G401 (cell line): Measurements from ENCODE around the gene C1orf105. TPM values are rescaled to one million over a fixed set of nuclear protein-coding genes. Genes with fewer than 3 reads are reported as not detected.
"Not testable (repeated sequence)": the region's sequence is repeated elsewhere in the genome, so short reads cannot be mapped to it uniquely, and the experiment has no call there.

ENCODE experiments used
- DNase-seq: peaks from one replicate; pipeline ENCODE4 v3.0.0-alpha.2; 2015; ENCODE audit warnings: low spot score
- in situ Hi-C: cut with HindIII; loops from 2 replicates; pipeline ENCODE4 v1.10.0; 2016; ENCODE audit warnings: low sequenced_read_pairs, mixed read lengths
- total RNA-seq: library from RNA; depleted of rRNA; stranded (reverse); fragments of >200 nt; shearing (Covaris generic); gene quantifications from 2 replicates; pipeline ENCODE4 v1.2.3, GENCODE V29; 2014

C1orf105 gene
- total RNA-seq, 1 experiment from 2014 or later: not detected

DNA sequence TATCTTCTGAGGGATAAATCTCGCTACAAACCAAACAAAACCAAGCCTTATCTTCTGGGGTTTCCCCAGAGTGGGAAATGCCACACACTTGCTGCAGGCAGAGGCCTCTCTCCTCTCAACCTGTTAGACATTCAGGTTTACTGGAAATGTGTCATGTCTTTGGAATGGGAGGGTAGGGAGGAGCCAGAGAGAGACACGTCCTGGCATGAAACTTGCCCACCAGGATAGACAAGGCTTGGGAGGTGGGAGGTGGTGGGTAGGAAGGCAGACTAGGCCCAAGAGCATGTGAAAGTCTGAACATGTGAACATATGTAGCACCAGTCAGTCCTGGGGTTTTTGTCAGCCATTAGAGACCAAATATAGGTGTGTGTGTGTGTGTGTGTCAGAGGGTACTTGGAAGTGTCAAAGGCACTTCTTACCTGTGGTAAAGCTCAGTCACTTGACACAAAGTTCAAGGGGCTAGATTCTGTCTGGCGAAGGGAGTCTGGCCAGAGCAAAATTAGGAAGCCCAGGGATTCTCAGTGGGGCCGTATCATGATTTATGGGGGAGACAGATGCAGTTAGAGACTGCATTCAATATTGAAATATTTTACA lies 55.8 kb downstream of the C1orf105 start:
- DNase-seq: no peak
- in situ Hi-C loops: no loop called here

DNA sequence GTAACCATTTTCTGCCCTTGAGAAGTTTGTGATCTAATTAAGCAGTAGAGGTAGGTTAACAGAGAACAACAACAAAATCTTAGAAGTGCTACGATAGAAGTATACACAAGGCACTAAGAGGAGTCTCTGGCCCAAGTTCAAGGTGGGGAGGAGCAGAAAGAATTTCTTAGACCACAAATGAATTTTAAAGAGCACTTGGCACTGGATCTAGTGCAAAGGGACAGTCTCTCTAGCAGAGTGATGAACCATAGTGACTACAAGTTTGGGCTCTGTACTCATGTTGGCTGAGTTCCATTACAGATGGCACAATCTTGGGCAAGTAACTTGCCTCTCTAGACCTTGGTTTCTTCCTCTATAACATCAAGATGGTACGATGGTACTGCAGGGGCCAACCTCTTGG lies 56.7 kb downstream of the C1orf105 start:
- in situ Hi-C loops: no loop called here
- DNase-seq: no peak

DNA sequence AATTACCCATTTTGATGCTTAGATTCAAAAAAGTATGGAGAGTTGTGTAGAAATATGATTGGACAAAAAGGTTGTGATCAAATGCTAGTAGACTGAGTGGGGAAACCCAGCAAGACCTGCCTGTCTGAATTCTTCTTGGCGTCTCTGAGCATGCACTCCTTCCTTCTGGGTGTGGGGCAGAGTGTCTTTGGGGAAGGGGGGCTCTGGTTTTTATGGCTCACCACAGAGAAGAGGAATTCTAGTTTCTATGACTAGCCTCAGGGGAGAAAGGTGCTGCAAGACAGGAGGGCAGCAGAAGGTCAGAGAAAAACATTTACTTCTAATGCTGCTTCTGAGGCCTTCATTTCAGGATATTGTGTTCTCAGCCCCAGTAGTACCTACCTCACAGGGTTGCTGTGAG lies 57.3 kb downstream of the C1orf105 start:
- DNase-seq: no peak
- in situ Hi-C loops: no loop called here

DNA sequence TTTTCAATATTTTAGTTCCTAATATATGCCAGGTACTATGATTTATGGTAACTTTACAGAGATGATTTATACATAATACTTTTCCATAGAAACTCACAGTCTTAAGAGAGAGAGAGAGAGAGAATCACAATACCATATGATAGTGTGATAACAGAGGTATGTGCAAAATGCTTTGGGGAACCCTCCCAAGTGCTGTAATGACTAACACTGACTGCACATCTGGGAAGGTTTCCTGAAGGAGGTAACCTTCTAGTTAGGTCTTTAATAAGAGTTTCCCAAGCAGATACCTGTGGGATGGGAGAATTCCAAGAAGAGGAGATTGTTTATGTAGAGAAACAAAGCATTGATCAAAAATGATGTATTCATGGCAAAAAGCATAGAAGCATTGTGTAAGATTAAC lies 58.0 kb downstream of the C1orf105 start:
- in situ Hi-C loops: no loop called here
- DNase-seq: no peak

DNA sequence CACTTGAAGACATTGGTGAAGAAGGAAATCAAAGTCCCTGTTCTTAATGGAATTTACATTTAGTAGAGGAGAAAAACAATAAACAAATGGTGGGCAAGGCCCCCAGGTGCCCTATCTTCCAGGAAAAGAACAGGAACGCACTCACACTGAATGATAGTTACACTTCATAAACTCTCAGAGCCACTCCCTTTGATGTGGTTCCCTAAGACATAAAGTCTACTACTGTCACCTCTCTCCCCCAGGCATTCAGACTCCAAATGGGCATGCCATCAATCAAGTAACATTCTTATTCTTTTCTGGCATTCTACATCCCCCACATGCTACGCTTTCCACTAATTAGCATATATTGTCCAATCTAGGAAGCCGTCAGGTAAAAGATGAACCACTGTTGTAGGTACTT lies 59.9 kb downstream of the C1orf105 start:
- in situ Hi-C loops: no loop called here
- no peak for DNase-seq

DNA sequence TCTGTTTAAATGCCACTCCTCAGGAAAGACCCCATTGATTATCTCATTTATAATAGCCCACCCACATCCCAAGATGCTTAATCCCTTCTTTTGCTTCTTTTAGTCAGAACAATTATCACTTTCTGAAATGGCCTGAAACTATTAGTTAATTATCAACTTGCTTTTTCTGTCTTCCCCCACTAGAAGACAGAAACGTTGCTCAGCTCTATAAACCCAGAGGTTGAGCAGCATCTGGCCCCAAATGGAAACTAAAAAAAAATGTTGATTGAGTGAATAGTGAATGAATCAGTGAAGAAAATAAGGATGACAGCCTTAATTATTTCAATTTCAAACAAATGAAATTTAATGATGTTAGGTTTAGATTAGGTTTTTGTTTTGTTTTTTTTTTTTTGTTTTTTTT lies 61.6 kb downstream of the C1orf105 start:
- no peak for DNase-seq
- in situ Hi-C loops: no loop called here

DNA sequence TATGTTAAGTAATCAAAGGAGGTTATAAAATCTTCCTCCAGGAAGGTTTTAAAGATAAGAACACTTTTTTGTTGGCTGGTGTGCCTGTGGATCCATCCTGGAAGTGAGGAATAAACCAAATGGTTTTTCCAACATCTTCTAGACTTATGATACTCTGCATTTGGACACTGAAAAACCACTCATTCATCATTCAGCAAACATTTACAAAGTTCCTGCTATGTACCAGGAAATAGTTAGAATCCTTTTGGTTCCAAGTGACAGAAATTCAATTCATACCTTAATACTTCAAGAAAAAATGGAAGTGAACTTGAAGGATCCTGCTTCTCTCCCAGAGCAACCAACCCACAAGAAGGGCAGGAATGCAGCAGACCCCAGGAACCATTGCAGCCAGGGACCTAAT lies 63.0 kb downstream of the C1orf105 start:
- in situ Hi-C loops: no loop called here
- no peak for DNase-seq

DNA sequence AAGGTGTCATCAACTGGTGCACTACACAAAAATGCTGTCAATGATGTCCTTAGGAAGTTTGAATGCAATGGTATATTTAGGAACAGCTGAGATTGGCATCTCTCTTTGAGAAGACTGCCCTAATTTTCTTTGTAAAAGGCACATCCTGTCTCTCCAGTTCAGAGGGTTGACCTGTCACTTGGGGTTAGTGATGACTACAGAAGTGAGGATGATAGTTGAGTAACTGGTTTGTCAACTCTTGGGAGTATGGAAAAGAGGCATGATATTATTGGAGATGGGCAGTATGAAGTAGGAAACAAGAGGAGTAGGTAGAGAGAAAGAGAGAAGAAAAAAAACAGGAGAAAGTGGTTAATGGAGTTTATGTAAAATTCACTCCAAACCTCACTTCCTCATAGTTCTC lies 63.8 kb downstream of the C1orf105 start:
- no peak for DNase-seq
- in situ Hi-C loops: no loop called here

DNA sequence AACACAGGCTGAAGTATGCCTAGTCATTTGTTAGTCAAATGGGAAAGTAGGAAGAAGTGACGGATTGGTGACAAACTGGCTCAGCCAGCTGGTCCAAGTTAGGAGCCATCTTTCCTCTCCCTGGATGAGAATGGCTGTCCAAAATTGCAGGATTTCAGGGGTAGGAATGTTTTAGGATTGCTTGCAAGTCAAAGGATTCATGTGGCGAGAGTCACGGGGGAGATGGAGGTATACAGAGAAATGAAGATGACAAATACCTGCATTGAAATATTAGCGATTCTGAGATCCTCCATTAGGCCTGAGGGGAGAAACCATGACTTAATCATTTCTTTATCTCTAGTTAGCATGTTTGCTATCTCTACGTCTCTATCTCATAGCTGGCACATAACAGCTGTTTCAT lies 65.1 kb downstream of the C1orf105 start:
- in situ Hi-C loops: no loop called here

DNA sequence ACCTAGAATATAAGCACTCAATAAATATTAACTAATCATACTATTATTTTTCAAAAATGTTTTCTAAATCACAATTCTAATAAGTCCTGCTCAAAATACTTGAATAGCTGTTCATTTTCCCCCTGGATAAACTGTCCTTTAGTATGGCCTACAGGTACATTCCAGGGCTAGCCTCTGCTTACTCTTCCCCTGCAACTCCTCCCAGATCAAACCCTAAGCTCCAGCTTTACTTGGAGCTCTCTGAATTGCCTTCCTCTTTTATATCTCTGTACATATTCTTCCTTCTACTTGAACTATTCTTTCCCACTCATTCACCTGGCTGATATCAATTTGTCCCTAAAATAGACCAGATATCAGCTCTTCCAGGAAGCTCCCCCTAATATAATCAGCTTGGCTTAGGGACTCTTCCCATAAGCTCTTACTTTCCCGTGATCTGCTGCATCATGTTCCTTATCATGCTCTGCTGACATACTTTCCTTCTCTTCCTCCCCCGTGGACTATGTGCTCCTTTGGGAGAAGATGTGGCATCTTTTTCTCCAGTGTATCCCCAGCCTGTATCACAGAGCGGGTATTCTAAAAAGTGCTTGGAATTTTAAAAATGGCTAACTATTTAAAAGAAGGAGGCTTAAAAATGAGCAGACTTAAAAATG lies 66.4 kb downstream of the C1orf105 start:
- in situ Hi-C loops: no loop called here
- no peak for DNase-seq

More for the DNA sequence above, 65.1 kb downstream of the C1orf105 start:
- DNase-seq: no peak

DNA sequence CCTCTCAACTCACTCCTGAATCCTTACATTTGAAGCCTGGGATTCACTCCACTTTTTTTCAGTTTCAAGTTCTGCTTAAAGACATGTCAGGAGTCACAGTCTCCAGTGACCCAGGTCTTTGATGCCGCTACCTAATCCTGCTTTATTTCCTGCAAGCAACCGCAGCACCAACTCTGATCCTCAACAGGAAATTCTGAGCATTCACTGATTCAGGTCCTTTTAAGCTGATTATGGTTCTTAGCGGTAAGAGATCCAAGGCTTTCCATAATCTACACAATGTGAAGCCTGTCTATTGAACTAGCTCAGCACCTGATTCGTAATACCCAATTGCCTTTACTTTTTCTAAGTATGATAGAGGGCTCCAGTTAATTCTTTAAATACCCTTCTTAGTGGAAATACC lies 67.1 kb downstream of the C1orf105 start:
- DNase-seq: no peak
- in situ Hi-C loops: no loop called here

DNA sequence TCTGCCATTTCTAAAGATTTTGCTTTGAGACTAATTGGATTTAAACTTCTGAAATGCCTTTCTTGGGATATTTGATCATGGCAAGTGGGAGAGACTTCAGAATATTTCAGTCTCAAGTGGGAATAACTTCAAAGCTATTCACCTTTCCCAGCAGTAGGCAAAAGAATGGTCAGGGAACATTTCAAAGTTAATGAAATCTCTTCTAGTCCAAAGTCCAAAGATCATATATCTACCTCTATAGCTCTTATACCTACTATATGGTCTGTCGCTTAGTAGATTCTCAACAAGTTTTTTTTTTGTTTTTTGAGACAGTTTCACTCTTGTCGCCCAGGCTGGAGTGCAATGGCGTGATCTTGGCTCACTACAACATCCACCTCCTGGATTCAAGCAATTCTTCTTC lies 67.9 kb downstream of the C1orf105 start:
- DNase-seq: no peak
- in situ Hi-C loops: no loop called here

DNA sequence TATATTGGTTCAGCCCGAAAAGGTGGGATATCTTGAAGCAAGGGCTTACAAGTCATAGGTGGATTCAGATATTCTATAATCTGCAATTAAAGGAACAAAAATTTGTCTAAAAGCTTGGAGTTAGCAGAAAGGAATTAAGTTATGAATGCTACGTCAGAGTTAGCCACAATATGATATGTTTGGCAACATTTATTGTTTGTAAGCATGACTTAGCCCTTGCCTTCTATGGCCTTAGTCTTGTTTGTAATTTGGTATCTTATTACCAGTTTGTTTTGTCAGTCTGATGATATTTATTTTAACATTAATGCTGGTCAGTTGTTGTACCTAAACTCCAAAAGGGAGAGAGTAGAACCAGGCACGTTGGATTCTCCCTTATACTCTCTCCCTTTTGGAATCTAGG lies 69.4 kb downstream of the C1orf105 start:
- in situ Hi-C loops: no loop called here
- no peak for DNase-seq

DNA sequence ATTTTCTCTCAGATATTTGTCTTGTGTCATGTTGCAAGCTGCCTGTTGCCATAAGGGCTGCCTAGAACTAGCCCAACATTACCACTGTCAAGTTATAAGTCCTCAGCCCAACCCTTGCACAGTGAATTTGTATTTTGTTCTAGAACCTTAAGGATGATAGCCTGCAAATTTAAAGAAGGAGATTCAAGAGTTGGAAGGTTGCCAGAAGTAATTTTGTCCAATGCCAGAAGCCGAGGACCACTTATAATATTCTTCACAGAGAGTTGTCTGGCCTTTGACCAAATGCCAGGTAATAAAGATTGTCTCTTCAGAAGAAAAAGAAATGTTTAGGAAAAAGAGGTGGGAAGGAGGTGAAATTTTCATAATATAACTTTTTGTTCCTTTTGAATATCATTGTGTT lies 71.9 kb downstream of the C1orf105 start:
- DNase-seq: no peak
- in situ Hi-C loops: no loop called here

DNA sequence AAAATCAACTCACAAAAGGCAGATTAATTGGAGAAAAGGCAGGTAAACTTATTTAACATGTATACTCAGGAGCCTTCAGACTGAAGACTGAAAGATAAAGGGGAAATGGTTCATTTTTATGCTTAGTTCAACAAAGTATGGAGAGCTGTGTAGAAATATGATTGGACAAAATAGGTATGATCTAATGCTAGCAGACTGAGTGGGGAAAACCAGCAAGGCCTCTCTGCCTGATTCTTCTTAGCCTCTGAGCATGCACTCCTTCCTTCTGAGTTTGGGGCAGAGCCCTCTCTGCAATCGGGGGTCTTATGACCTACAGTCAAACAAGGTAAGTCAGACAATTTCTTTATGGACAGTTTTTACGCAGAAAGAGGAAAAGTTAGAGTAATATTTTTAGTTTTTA lies 73.7 kb downstream of the C1orf105 start:
- DNase-seq: no peak
- in situ Hi-C loops: no loop called here

DNA sequence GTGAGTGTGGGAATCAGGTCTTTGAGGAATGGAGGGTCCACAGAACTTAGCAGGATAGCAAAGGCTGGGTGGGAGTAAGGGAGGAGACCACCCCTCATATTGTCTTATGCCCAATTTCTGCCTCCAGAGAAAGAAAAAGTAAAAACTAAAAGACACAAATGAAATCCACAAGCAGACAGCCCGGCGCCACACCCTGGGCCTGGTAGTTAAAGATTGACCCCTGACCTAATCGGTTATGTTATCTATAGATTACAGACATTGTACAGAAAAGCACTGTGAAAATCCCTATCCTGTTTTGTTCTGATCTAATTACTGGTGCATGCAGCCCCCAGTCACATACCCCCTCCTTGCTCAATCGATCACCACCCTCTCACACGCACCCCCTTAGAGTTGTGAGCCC lies 75.6 kb downstream of the C1orf105 start:
- DNase-seq, in situ Hi-C loops: not testable (repeated sequence)

DNA sequence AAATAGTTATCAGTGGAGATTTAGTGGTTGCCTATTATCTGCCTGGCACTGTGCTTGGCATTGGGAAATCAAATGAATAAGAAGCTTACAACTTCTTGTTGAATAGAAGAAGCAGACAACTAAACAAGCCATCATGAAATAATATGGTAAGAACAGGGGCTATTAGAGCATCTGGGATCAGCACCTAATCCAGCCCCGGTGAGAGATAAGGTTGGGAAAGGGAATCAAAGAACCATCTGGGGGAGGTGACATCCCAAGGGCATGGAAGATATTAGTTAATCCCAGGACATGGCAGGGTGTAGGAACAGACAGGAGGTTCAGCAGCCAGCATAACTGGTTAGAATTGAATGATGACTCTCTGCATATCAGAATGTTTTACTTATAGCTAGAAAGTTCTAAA lies 76.2 kb downstream of the C1orf105 start:
- DNase-seq: no peak
- in situ Hi-C loops: no loop called here

DNA sequence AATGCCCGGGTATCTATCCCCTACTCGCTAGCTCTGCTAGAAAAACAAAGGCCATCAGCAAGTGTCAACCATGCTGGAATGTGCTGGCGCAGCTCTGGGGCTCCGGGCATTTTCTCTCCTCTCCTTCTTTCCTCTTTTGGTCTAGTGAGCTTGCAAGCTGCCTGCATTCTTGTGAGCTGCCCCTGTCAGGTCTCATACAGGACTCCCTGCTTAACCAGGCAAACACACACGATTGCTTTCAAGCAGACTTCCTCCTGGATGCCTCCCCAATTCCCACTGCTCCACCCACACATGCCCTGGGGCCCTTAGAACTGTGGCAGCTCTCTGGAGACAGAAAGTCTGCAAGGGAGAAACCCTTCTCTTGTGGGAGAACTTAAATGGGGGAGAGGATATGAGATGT lies 76.7 kb downstream of the C1orf105 start:
- peak; percentile 19 for DNase-seq
- in situ Hi-C loops: no loop called here

DNA sequence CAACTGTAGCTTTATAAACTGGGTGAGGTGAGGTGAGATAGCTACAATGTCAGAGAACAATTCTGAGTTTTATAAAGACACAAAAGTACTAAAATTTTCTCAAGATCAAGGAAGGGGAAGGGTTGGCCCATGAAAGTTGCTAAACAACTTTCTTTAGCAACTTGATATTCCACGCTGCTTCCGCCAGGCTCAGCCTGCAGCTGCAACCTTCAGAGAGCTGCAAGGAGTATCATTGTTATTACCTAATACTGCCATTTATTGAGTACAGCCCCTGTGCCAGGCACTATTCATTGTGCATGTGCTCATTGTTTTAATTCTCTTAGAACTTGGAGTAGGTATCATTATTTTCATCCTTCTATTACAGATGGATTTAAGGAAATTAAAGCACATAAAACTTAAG lies 78.4 kb downstream of the C1orf105 start:
- no peak for DNase-seq
- in situ Hi-C loops: no loop called here

DNA sequence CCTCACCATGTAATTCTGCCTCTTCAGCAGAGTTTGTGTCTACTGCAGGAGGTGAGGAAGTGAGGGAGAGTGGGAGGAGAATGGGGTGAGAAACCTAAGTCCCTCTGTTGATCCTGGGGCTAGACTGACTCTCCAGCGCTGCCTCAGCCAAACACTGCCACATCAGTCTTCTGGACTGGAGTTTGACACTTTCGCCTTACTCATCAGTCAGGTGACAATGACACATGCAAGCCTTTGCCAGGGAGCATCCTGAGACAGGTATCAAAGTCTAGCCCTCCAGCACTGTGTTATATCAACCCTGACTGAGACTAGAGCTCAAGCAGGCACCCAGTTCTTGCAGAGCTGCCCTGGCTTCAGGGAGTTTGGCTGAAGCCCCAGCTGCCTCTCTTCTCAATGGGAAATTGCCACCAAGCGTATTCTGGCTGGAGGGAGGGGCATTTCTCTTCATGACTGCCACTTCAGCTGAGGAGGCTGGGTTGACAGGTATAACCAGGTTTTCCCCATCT lies 79.2 kb downstream of the C1orf105 start:
- in situ Hi-C loops: no loop called here
- no peak for DNase-seq

DNA sequence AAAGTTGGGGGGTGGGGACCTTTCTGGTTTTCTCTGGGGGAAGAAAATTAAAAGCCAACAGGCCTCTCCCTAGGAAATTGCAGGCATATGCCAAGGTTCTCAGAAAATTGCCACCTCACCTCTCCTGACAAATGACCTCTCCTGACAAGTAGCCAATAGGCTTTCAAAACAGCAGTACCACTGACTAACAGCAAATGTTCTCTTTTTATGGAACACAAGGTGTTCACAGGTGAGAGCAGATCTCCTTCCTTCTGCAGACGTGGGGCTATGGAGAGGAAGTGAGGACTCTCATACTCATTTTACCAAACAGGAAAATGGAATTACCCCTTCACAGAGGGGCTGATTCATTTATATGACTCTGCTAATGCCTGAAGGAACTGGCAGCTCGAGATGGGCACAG lies 79.7 kb downstream of the C1orf105 start:
- in situ Hi-C loops: no loop called here

More for the DNA sequence above, 79.7 kb downstream of the C1orf105 start:
- DNase-seq: no peak
